CD4-positive, alpha-beta T cell (primary cell): ENCODE measurements around the gene PKD2L1. TPM values are rescaled to one million over a fixed set of nuclear protein-coding genes. Genes with fewer than 3 reads are reported as not detected.

Source experiments
- ATAC-seq: fragments of 200-7000 bp; cut with Tn5 transposase; one replicate; pipeline ENCODE4 v1.10.0; 2022; ENCODE audit warnings: mild to moderate bottlenecking; ENCODE audit not compliant: poor library complexity
- CTCF ChIA-PET: fragments of 350-600 bp; sonication (Branson Sonifier 250); formaldehyde crosslinking; loops from one replicate; lab custom pipeline; 2021; ENCODE audit warnings: antibody characterized with exemption, inconsistent platforms; lab: Charles Lee
- POLR2A ChIA-PET: fragments of 350-600 bp; sonication (Branson Sonifier 250); formaldehyde crosslinking; loops from one replicate; lab custom pipeline; 2021; ENCODE audit warnings: antibody characterized with exemption, inconsistent platforms; lab: Charles Lee
- DNase-seq, 14 experiments: peaks; one replicate each; pipeline ENCODE4 v3.0.0-alpha.2; 2013 to 2020; ENCODE audit warnings: mixed read lengths in 2 of 14
- H3K27ac ChIP-seq, 2 donors: one replicate each; pipeline versions ENCODE4 v1.5.1 to v1.7.0; 2013; ENCODE audit warnings: low read length in 2 of 2, low read depth in 1 of 2, mild to moderate bottlenecking in 1 of 2
- H3K27me3 ChIP-seq, 2 experiments: 1 replicate in 1 of 2; 2 replicates in 1 of 2; pipeline versions ENCODE4 v1.6.1 to v1.7.0; 2013; ENCODE audit warnings: low read length in 2 of 2, control low read depth in 1 of 2, mild to moderate bottlenecking in 1 of 2, moderate library complexity in 1 of 2; ENCODE audit not compliant: insufficient read depth in 2 of 2, control insufficient read depth in 1 of 2
- H3K36me3 ChIP-seq: one replicate; pipeline ENCODE4 v1.6.1; 2013; ENCODE audit warnings: low read length, control low read depth; ENCODE audit not compliant: insufficient read depth
- H3K4me1 ChIP-seq: one replicate; pipeline ENCODE4 v1.6.1; 2013; ENCODE audit warnings: low read length, control low read depth; ENCODE audit not compliant: insufficient read depth
- H3K4me3 ChIP-seq: one replicate; pipeline ENCODE4 v1.5.1; 2013; ENCODE audit warnings: mild to moderate bottlenecking, low read length, moderate library complexity
- H3K9me3 ChIP-seq, 2 experiments: 1 replicate in 1 of 2; 2 replicates in 1 of 2; pipeline versions ENCODE4 v1.6.1 to v1.7.0; 2013; ENCODE audit warnings: low read length in 2 of 2, mild to moderate bottlenecking in 2 of 2, control low read depth in 1 of 2, moderate library complexity in 1 of 2; ENCODE audit not compliant: control insufficient read depth in 1 of 2, insufficient read depth in 1 of 2
- H3K27ac Mint-ChIP-seq: one replicate; pipeline ENCODE4 v1.8.0; 2020; ENCODE audit warnings: mixed read lengths
- H3K27me3 Mint-ChIP-seq: one replicate; pipeline ENCODE4 v1.8.0; 2021; ENCODE audit warnings: mixed read lengths
- H3K36me3 Mint-ChIP-seq: one replicate; pipeline ENCODE4 v1.8.0; 2021; ENCODE audit warnings: low read depth, mixed read lengths
- H3K4me1 Mint-ChIP-seq: one replicate; pipeline ENCODE4 v1.8.0; 2021; ENCODE audit warnings: low read depth, mixed read lengths
- H3K4me3 Mint-ChIP-seq: one replicate; pipeline ENCODE4 v1.8.0; 2020; ENCODE audit warnings: mild to moderate bottlenecking, mixed read lengths
- H3K9me3 Mint-ChIP-seq: one replicate; pipeline ENCODE4 v1.8.0; 2020; ENCODE audit warnings: mixed read lengths
- CTCF ChIP-seq: fragments of 200-600 bp; IDR thresholded peaks from one replicate; pipeline ENCODE4 v1.8.0; 2022; ENCODE audit warnings: antibody characterized with exemption, mild to moderate bottlenecking
- intact Hi-C, 2 experiments: fragments of 100-400 bp; cut with DNase I in 1 of 2; cut with micrococcal nuclease in 1 of 2; formaldehyde crosslinking; loops; one replicate each; pipeline versions ENCODE4 v1.15.1 to v1.9.0; 2023 to 2025; cut with DNase I, micrococcal nuclease
- total RNA-seq, 174 experiments: library from RNA in 2 of 174; stranded (reverse) in 2 of 174; gene quantifications; one replicate each; pipeline ENCODE4 v1.2.3 and lab custom pipeline; 2021 to 2026

Gene PKD2L1
- total RNA-seq, 2 experiments from 2014 or later: not detected

DNA sequence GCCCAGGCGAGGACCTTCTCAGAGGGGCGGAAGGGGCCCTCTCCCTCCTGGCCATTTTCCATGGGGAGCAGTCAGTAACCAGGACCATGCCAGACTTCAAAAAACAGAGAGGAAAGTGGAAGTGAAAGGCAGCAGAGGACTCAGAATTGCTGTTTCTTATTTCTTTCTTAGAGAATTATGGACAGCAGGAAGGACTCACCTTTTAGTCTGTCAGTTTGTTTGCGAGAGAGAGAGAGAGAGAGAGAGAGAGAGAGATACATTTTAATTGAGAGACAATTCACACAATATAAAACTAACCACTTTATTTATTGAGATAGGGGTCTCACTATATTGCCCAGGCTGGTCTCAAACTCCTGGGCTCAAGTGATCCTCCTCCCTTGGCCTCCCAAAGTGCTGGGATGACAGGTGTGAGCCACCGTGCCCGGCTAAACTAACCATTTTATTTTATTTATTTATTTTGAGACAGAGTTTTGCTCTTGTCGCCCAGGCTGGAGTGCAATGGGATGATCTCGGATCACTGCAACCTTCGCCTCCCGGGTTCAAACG lies 41.5 kb upstream of the PKD2L1 start:
- ATAC-seq: no peak
- CTCF ChIA-PET: interaction anchor here (0.7 to 1.1 kb wide), 2 partner anchors 111 to 660 kb away, joined by 3 to 4 read pairs; no protein-coding TSS in a partner anchor
- H3K27me3 Mint-ChIP-seq: no peaks in the 10 kb centered on the region

DNA sequence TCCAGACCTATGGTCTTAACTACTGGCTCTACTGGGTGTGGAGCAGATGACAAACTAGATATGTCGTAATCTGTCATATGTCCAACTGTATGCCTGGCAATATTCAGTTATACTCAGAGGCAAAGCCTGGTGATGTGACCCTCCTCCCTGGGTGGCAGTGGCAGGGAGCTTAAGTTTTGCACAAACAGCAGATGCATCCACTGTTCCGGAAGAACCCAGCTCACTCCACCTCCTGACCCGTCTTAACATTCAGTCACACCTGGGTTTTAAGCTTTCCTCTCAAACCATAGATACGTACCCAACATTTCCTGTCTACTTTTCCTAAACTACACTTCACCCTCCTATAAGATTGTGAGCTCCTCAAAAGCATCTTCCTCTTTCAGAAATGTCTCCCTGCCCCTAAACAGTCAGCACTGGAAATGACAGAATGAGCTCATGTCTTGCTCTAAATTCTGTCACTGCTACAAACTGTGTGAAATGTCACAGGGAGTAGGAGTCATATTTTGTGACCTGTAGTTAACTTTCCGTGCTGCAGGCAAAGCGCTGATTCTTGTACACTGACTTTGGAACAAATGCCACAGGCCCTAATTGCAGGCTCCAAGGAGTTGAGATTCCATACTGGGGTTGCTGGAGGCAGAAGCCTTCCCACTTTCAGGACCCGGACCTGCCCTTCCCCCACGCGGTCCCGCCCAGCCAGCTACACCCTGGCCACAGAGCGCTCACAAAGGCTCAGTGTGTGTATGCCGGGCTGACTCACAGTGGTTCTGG lies 40.9 kb upstream of the PKD2L1 start:
- Mint-ChIP-seq H3K27me3 (no peaks in the 10 kb centered on the region), H3K36me3 (no peaks in the 10 kb centered on the region), H3K4me3 (peak overlapping the region; percentile 69), H3K4me1 (peaks cover 24% of the 10 kb centered on the region), H3K27ac (peak overlapping the region; percentile 87), H3K9me3 (no peaks in the 10 kb centered on the region)
- TF ChIP-seq CTCF: no peak
- Histone ChIP-seq H3K27me3 (no peaks in the 10 kb centered on the region), H3K4me3 (peak overlapping the region; percentile 41), H3K4me1 (peaks cover 49% of the 10 kb centered on the region), H3K36me3 (no peaks in the 10 kb centered on the region), H3K27ac (peak overlapping the region; percentile 66 to 80), H3K9me3 (no peaks in the 10 kb centered on the region)
- ChIA-PET POLR2A (interaction anchor here (1.1 to 3.1 kb wide), 4 partner anchors 9 to 165 kb away, joined by 3 to 15 read pairs (median 5); partner anchors contain the start of genes HIF1AN and SCD), CTCF (interaction anchor here (0.8 to 1.5 kb wide), 6 partner anchors 11 to 147 kb away, joined by 3 to 5 read pairs (median 4); partner anchors contain the start of gene SCD)
- DNase-seq: peak in 13 of 14 experiments; percentile 20 to 72 (median 37)
- intact Hi-C loops: no loop called here
- peak; percentile 64 for ATAC-seq

More for the DNA sequence above, 41.5 kb upstream of the PKD2L1 start:
- Mint-ChIP-seq H3K27ac (peak overlapping the region; percentile 87), H3K9me3 (no peaks in the 10 kb centered on the region), H3K4me3 (peak overlapping the region; percentile 69), H3K4me1 (peaks cover 24% of the 10 kb centered on the region), H3K36me3 (no peaks in the 10 kb centered on the region)
- intact Hi-C loops: loop anchor here in 1 of 2 experiments (2.0 kb wide), 1 partner anchor 29 kb away; no protein-coding TSS in a partner anchor
- H3K4me1 ChIP-seq: peaks cover 49% of the 10 kb centered on the region
- no peaks in the 10 kb centered on the region for H3K27me3 ChIP-seq
- peak overlapping the region; percentile 41 for H3K4me3 ChIP-seq
- TF ChIP-seq CTCF: no peak
- H3K27ac ChIP-seq: peak overlapping the region; percentile 66 to 80
- H3K36me3 ChIP-seq: no peaks in the 10 kb centered on the region
- no peak for DNase-seq
- no peaks in the 10 kb centered on the region for H3K9me3 ChIP-seq
- POLR2A ChIA-PET: interaction anchor here (1.1 to 3.1 kb wide), 3 partner anchors 8 to 164 kb away, joined by 3 to 15 read pairs (median 5); partner anchors contain the start of genes HIF1AN and SCD

- Histone ChIP-seq H3K4me3 (no peak overlapping the region), H3K27me3 (no peaks in the 10 kb centered on the region), H3K9me3 (no peaks in the 10 kb centered on the region), H3K27ac (no peak overlapping the region), H3K4me1 (peaks cover 38% of the 10 kb centered on the region), H3K36me3 (no peaks in the 10 kb centered on the region)
- TF ChIP-seq CTCF: no peak
- intact Hi-C loops: no loop called here
- no peak for ATAC-seq
- Mint-ChIP-seq H3K4me1 (peaks cover 24% of the 10 kb centered on the region), H3K36me3 (no peaks in the 10 kb centered on the region), H3K4me3 (no peak overlapping the region), H3K27ac (no peak overlapping the region), H3K27me3 (no peaks in the 10 kb centered on the region), H3K9me3 (no peaks in the 10 kb centered on the region)
- ChIA-PET POLR2A (interaction anchor here (0.9 kb wide), 1 partner anchor 77 kb away, joined by 4 read pairs; no protein-coding TSS in a partner anchor), CTCF (no interaction called here)
- no peak for DNase-seq
These were observed 38.7 kb upstream of the PKD2L1 start for GRCh38 chr10:100368721-100369120.
